ENCODE measurements around the gene PTPRD. TPM values are rescaled to one million over a fixed set of nuclear protein-coding genes. Genes with fewer than 3 reads are reported as not detected.

The PTPRD gene
- total RNA-seq, 1 donor: 0.52 TPM

- H3K27me3 ChIP-seq (ENCODE audit: insufficient read depth, low read length): no peaks in the 10 kb centered on the region
Observed at GRCh38 chr9:10230512-10230911, 382.3 kb downstream of the PTPRD start.

GRCh38 chr9:10228082-10228481 lies 384.7 kb downstream of the PTPRD start:
- no peaks in the 10 kb centered on the region for H3K4me1 ChIP-seq (ENCODE audit: insufficient read depth, low read length)
- H3K4me3 ChIP-seq (ENCODE audit: low read length): no peak overlapping the region
- H3K27me3 ChIP-seq (ENCODE audit: insufficient read depth, low read length): no peaks in the 10 kb centered on the region
- no peaks in the 10 kb centered on the region for H3K9me3 ChIP-seq (ENCODE audit: low read depth, low read length)

More at GRCh38 chr9:10230512-10230911, 382.3 kb downstream of the PTPRD start:
- no peaks in the 10 kb centered on the region for H3K9me3 ChIP-seq (ENCODE audit: low read depth, low read length)
- H3K4me1 ChIP-seq (ENCODE audit: insufficient read depth, low read length): no peaks in the 10 kb centered on the region
- H3K4me3 ChIP-seq (ENCODE audit: low read length): no peak overlapping the region

GRCh38 chr9:10226996-10227395 lies 385.8 kb downstream of the PTPRD start:
- H3K4me1 ChIP-seq (ENCODE audit: insufficient read depth, low read length): no peaks in the 10 kb centered on the region
- no peaks in the 10 kb centered on the region for H3K27me3 ChIP-seq (ENCODE audit: insufficient read depth, low read length)
- H3K4me3 ChIP-seq (ENCODE audit: low read length): no peak overlapping the region
- H3K9me3 ChIP-seq (ENCODE audit: low read depth, low read length): no peaks in the 10 kb centered on the region

DNA sequence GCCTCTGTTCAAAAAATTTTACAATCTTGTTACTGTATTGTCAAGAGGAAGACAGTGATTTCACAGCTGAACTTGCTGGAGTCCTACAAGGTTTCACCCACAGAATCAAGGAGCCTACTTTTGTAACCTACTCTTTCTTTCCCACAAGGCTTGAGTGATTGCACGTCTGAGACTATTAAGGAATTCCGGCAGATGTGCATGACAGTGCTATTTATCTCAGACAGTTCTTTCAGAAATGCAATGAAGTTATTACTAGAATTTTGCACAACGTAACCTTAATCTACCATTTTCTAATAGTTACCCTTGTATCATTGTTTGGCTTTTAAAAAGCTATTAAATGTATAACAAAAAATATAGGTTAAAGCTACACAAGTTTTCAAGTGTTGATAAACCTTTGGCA lies 400.1 kb downstream of the PTPRD start:
- Histone ChIP-seq H3K4me1 (ENCODE audit: insufficient read depth, low read length) (no peaks in the 10 kb centered on the region), H3K27me3 (ENCODE audit: insufficient read depth, low read length) (no peaks in the 10 kb centered on the region), H3K9me3 (ENCODE audit: low read depth, low read length) (no peaks in the 10 kb centered on the region)

DNA sequence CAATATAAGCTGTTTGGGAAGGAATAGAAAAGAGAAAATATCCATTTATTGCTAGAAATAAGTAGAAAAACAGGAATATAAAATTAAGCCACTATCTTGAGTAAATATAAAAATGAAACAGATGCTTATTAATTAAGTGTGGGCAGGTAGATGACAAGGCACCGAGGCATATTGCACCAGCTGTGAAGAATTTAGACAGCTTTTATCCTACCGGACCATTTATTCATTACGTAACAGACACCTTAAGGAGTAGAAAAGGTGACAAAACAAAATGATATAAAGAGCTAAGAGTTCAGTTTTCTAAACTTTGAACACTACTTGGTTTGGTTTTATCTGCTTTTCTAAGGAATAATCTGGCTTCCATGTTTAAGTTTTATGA lies 404.1 kb downstream of the PTPRD start:
- H3K4me1 ChIP-seq (ENCODE audit: insufficient read depth, low read length): no peaks in the 10 kb centered on the region
- no peaks in the 10 kb centered on the region for H3K27me3 ChIP-seq (ENCODE audit: insufficient read depth, low read length)
- H3K9me3 ChIP-seq (ENCODE audit: low read depth, low read length): no peaks in the 10 kb centered on the region
- H3K4me3 ChIP-seq (ENCODE audit: low read length): no peak overlapping the region

More for the DNA sequence above, 400.1 kb downstream of the PTPRD start:
- H3K4me3 ChIP-seq (ENCODE audit: low read length): no peak overlapping the region

DNA sequence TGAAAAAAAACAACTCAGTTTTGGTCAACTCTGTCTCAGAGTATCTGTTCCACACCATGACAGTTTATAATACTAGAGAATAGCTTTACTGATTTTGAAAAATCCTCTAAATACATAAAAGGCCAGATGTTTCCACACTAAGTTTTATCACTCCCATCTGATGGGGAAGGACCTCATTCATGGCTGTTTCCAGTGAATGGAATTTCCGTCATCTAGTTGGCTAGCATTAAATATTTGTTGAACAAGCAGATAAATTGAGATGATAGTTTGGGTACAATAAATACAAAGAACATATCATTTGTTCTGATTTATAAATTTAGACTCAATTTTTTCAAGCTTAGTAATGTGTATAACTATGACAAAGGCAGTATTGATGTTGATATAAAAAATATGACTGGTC lies 408.5 kb downstream of the PTPRD start:
- no peak overlapping the region for H3K4me3 ChIP-seq (ENCODE audit: low read length)
- H3K27me3 ChIP-seq (ENCODE audit: insufficient read depth, low read length): no peaks in the 10 kb centered on the region
- no peaks in the 10 kb centered on the region for H3K4me1 ChIP-seq (ENCODE audit: insufficient read depth, low read length)
- no peaks in the 10 kb centered on the region for H3K9me3 ChIP-seq (ENCODE audit: low read depth, low read length)

DNA sequence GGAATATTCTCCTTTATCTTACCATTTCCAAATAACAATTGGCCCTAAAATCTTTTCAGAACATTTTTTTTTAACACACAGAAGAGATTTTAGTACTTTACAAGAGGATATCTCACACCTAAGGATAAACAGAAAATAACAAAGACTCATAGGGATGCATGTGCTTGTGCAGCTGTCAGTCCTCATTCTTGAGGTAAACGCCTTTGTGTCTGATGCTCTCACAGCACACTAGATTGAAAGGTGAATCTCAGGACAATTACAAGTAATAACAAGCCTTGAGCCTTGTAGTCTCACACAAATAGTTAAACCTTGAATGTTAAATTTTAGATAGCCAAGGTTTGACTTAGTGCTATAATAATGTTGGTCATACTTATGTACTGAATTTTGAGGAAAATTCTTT lies 439.2 kb downstream of the PTPRD start:
- Histone ChIP-seq H3K9me3 (ENCODE audit: low read depth, low read length) (no peaks in the 10 kb centered on the region), H3K4me3 (ENCODE audit: low read length) (no peak overlapping the region), H3K27me3 (ENCODE audit: insufficient read depth, low read length) (no peaks in the 10 kb centered on the region), H3K4me1 (ENCODE audit: insufficient read depth, low read length) (no peaks in the 10 kb centered on the region)

DNA sequence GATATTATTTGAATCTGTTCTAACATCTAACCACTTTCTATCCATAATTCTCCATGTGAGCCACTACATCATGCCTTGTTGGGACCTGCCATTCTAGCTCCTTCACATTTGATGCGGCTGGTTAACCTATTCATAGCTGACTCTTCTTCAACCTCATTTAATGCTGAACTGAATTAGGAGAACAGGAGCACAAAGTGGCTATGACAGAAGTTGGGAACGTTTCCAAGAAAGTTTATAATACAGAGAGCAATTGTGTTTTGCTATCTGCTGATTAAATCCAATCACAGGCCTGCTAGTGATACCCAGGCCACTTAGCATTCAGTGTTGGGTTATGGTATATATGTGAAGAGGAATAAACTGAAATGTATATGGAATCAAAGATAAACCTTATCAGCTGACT lies 440.3 kb downstream of the PTPRD start:
- H3K4me3 ChIP-seq (ENCODE audit: low read length): no peak overlapping the region

DNA sequence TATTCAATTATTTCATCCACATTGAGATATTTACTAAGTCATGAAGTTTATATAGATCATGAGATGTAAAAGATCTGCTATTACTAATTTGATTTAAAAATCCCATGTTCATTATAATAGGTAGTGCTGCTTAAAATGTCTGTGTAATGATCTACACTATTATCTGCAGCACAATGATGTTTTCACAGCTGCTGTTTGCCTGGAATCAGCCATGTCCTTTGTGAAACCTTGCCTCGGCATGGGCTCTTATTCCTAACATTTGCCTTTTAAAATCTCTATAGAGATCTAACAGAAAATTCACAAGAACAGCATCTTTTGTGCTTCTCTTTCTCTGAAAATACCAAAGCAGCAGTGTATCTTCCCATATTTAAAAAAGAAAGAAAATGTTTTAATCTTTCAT lies 444.6 kb downstream of the PTPRD start:
- no peaks in the 10 kb centered on the region for H3K4me1 ChIP-seq (ENCODE audit: insufficient read depth, low read length)
- no peaks in the 10 kb centered on the region for H3K9me3 ChIP-seq (ENCODE audit: low read depth, low read length)
- no peaks in the 10 kb centered on the region for H3K27me3 ChIP-seq (ENCODE audit: insufficient read depth, low read length)
- no peak overlapping the region for H3K4me3 ChIP-seq (ENCODE audit: low read length)

More for the DNA sequence above, 440.3 kb downstream of the PTPRD start:
- Histone ChIP-seq H3K9me3 (ENCODE audit: low read depth, low read length) (no peaks in the 10 kb centered on the region), H3K4me1 (ENCODE audit: insufficient read depth, low read length) (no peaks in the 10 kb centered on the region), H3K27me3 (ENCODE audit: insufficient read depth, low read length) (no peaks in the 10 kb centered on the region)

- no peaks in the 10 kb centered on the region for H3K4me1 ChIP-seq (ENCODE audit: insufficient read depth, low read length)
- no peaks in the 10 kb centered on the region for H3K9me3 ChIP-seq (ENCODE audit: low read depth, low read length)
- H3K27me3 ChIP-seq (ENCODE audit: insufficient read depth, low read length): no peaks in the 10 kb centered on the region
- H3K4me3 ChIP-seq (ENCODE audit: low read length): no peak overlapping the region
Observed at GRCh38 chr9:10148796-10149195, 464.0 kb downstream of the PTPRD start.

GRCh38 chr9:10146517-10147331 lies 466.1 kb downstream of the PTPRD start:
- no peak overlapping the region for H3K4me3 ChIP-seq (ENCODE audit: low read length)
- no peaks in the 10 kb centered on the region for H3K9me3 ChIP-seq (ENCODE audit: low read depth, low read length)
- no peaks in the 10 kb centered on the region for H3K27me3 ChIP-seq (ENCODE audit: insufficient read depth, low read length)

DNA sequence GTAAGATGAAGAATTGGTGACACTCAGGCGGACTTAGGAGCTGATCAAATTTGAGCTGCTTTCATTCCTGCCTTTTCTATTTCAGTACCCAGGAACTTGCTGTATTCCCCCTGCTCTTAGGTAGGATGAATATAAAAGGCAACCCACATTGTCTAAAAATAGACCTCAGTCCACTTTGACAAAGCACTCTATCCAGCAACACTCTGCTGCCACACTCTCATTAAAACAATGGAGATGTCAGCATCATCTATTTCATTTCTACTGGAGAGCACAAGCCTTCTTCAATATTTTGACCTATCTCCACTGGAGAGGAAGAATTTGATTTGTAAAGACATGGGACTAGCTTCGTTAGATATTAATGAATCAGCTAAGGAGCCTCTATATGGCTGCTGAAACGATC lies 468.4 kb downstream of the PTPRD start:
- Histone ChIP-seq H3K27me3 (ENCODE audit: insufficient read depth, low read length) (no peaks in the 10 kb centered on the region), H3K4me1 (ENCODE audit: insufficient read depth, low read length) (no peaks in the 10 kb centered on the region), H3K9me3 (ENCODE audit: low read depth, low read length) (no peaks in the 10 kb centered on the region), H3K4me3 (ENCODE audit: low read length) (no peak overlapping the region)

More at GRCh38 chr9:10146517-10147331, 466.1 kb downstream of the PTPRD start:
- no peaks in the 10 kb centered on the region for H3K4me1 ChIP-seq (ENCODE audit: insufficient read depth, low read length)

- H3K4me3 ChIP-seq (ENCODE audit: low read length): no peak overlapping the region
- H3K27me3 ChIP-seq (ENCODE audit: insufficient read depth, low read length): no peaks in the 10 kb centered on the region
- H3K9me3 ChIP-seq (ENCODE audit: low read depth, low read length): peaks cover 7% of the 10 kb centered on the region
Observed at GRCh38 chr9:10135553-10135952, 477.2 kb downstream of the PTPRD start.

GRCh38 chr9:10134266-10134665 lies 478.5 kb downstream of the PTPRD start:
- Histone ChIP-seq H3K27me3 (ENCODE audit: insufficient read depth, low read length) (no peaks in the 10 kb centered on the region), H3K9me3 (ENCODE audit: low read depth, low read length) (peaks cover 7% of the 10 kb centered on the region), H3K4me3 (ENCODE audit: low read length) (no peak overlapping the region), H3K4me1 (ENCODE audit: insufficient read depth, low read length) (no peaks in the 10 kb centered on the region)

More at GRCh38 chr9:10135553-10135952, 477.2 kb downstream of the PTPRD start:
- no peaks in the 10 kb centered on the region for H3K4me1 ChIP-seq (ENCODE audit: insufficient read depth, low read length)

- Histone ChIP-seq H3K9me3 (ENCODE audit: low read depth, low read length) (no peaks in the 10 kb centered on the region), H3K4me3 (ENCODE audit: low read length) (no peak overlapping the region), H3K4me1 (ENCODE audit: insufficient read depth, low read length) (no peaks in the 10 kb centered on the region), H3K27me3 (ENCODE audit: insufficient read depth, low read length) (no peaks in the 10 kb centered on the region)
Observed at GRCh38 chr9:10130061-10130675, 482.6 kb downstream of the PTPRD start.

GRCh38 chr9:10127867-10128266 lies 484.9 kb downstream of the PTPRD start:
- Histone ChIP-seq H3K27me3 (ENCODE audit: insufficient read depth, low read length) (no peaks in the 10 kb centered on the region), H3K9me3 (ENCODE audit: low read depth, low read length) (no peaks in the 10 kb centered on the region), H3K4me1 (ENCODE audit: insufficient read depth, low read length) (no peaks in the 10 kb centered on the region), H3K4me3 (ENCODE audit: low read length) (no peak overlapping the region)
